ENCODE measurements around the gene RHBDD2.

- TF ChIP-seq, protein P1, sequence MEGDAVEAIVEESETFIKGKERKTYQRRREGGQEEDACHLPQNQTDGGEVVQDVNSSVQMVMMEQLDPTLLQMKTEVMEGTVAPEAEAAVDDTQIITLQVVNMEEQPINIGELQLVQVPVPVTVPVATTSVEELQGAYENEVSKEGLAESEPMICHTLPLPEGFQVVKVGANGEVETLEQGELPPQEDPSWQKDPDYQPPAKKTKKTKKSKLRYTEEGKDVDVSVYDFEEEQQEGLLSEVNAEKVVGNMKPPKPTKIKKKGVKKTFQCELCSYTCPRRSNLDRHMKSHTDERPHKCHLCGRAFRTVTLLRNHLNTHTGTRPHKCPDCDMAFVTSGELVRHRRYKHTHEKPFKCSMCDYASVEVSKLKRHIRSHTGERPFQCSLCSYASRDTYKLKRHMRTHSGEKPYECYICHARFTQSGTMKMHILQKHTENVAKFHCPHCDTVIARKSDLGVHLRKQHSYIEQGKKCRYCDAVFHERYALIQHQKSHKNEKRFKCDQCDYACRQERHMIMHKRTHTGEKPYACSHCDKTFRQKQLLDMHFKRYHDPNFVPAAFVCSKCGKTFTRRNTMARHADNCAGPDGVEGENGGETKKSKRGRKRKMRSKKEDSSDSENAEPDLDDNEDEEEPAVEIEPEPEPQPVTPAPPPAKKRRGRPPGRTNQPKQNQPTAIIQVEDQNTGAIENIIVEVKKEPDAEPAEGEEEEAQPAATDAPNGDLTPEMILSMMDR (IDR thresholded peaks at IDR 0.05; ENCODE audit: low read length) = no peak
- TF ChIP-seq EZH2phosphoT487 (IDR thresholded peaks at IDR 0.05; ENCODE audit: low read length) (no peak), EZH2 (optimal IDR thresholded peaks at IDR 0.05; ENCODE audit: low read depth, low read length) (no peak)
Measured at GRCh38 chr7:75875113-75876080, 3.4 kb upstream of the RHBDD2 start.

Data from MM.1S (cell line).